ENCODE results near the gene RAP1A. TPM values are rescaled to one million over a fixed set of nuclear protein-coding genes. Genes with fewer than 3 reads are reported as not detected.
A peak's percentile ranks its signal among the peaks of the same experiment; 100 is the strongest.

RAP1A gene
- total RNA-seq, 2 donors from 2014 or later: 28.5 to 35.0 TPM

GRCh38 chr1:111639602-111640198 is 20.1 kb downstream of the RAP1A start:
- H3K9me3 ChIP-seq (ENCODE audit: control insufficient read depth, low read length): peaks cover 18% of the 10 kb centered on the region
- H3K27me3 ChIP-seq (ENCODE audit: control insufficient read depth, insufficient read depth, low read length, poor library complexity, severe bottlenecking): no peaks in the 10 kb centered on the region
- H3K4me3 ChIP-seq (ENCODE audit: low read length): peak overlapping the region; percentile 61
- Mint-ChIP-seq H3K4me3 (peak overlapping the region; percentile 36), H3K4me1 (peaks cover 40% of the 10 kb centered on the region), H3K9me3 (peaks cover 24% of the 10 kb centered on the region), H3K27ac (peak overlapping the region; percentile 91), H3K27me3 (ENCODE audit: insufficient read depth) (no peaks in the 10 kb centered on the region), H3K36me3 (ENCODE audit: low read depth) (peaks cover 23% of the 10 kb centered on the region)
- TF ChIP-seq, protein P1, sequence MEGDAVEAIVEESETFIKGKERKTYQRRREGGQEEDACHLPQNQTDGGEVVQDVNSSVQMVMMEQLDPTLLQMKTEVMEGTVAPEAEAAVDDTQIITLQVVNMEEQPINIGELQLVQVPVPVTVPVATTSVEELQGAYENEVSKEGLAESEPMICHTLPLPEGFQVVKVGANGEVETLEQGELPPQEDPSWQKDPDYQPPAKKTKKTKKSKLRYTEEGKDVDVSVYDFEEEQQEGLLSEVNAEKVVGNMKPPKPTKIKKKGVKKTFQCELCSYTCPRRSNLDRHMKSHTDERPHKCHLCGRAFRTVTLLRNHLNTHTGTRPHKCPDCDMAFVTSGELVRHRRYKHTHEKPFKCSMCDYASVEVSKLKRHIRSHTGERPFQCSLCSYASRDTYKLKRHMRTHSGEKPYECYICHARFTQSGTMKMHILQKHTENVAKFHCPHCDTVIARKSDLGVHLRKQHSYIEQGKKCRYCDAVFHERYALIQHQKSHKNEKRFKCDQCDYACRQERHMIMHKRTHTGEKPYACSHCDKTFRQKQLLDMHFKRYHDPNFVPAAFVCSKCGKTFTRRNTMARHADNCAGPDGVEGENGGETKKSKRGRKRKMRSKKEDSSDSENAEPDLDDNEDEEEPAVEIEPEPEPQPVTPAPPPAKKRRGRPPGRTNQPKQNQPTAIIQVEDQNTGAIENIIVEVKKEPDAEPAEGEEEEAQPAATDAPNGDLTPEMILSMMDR (conservative IDR thresholded peaks at IDR 0.05): peak; percentile 27
- H3K36me3 ChIP-seq (ENCODE audit: control insufficient read depth, insufficient read depth, low read length): no peaks in the 10 kb centered on the region
- no peak overlapping the region for H3K9ac ChIP-seq (ENCODE audit: extremely low read depth, low read length, poor library complexity, severe bottlenecking)
- DNase-seq: no peak
- no peak overlapping the region for H3K27ac ChIP-seq (ENCODE audit: low read depth, low read length)
- whole genome bisulfite sequencing, 2 experiments (ENCODE audit: insufficient coverage in 1 of 2, insufficient read length in 1 of 2): 22% methylated on average over 3 of the region's 3 CpGs; no CpG with 5 or more reads in 1 of the 2 experiments
- H3K4me1 ChIP-seq (ENCODE audit: control insufficient read depth, insufficient read depth, low read length): peaks cover 18% of the 10 kb centered on the region

DNA sequence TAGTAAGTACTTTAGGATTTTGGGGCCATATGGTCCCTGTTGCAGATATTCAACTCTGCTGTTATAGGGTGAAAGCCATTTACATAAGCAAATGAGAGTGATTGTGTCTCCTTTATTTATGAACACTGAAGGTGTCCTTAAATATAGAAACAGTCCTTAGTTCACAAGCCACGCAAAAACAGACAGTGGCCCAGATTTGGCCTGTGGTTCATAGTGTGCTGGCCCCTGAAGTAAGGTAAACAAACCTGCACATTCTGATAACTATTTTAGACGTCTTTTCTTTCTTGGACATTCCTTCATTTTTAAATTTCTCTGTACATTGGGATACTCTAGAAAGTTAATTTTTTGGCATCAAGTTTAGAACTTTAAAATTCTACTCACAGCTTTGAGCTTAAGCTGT is 23.5 kb downstream of the RAP1A start:
- H3K27me3 Mint-ChIP-seq (ENCODE audit: insufficient read depth): no peaks in the 10 kb centered on the region
- Histone ChIP-seq H3K27ac (ENCODE audit: low read depth, low read length) (no peak overlapping the region), H3K9me3 (ENCODE audit: control insufficient read depth, low read length) (peaks cover 38% of the 10 kb centered on the region), H3K4me1 (ENCODE audit: control insufficient read depth, insufficient read depth, low read length) (peaks cover 14% of the 10 kb centered on the region), H3K36me3 (ENCODE audit: control insufficient read depth, insufficient read depth, low read length) (no peaks in the 10 kb centered on the region), H3K9ac (ENCODE audit: extremely low read depth, low read length, poor library complexity, severe bottlenecking) (no peak overlapping the region), H3K4me3 (ENCODE audit: low read length) (peak overlapping the region; percentile 5), H3K27me3 (ENCODE audit: control insufficient read depth, insufficient read depth, low read length, poor library complexity, severe bottlenecking) (no peaks in the 10 kb centered on the region)
- H3K4me3 Mint-ChIP-seq: no peak overlapping the region
- H3K9me3 Mint-ChIP-seq: peaks cover 49% of the 10 kb centered on the region
- peaks cover 18% of the 10 kb centered on the region for H3K4me1 Mint-ChIP-seq
- H3K27ac Mint-ChIP-seq: no peak overlapping the region
- H3K36me3 Mint-ChIP-seq (ENCODE audit: low read depth): peaks cover 41% of the 10 kb centered on the region
- TF ChIP-seq, protein P1 (conservative IDR thresholded peaks at IDR 0.05): no peak
- 93 to 100% methylated on average over 2 of the region's 2 CpGs for WGBS, 2 experiments (ENCODE audit: insufficient coverage in 1 of 2, insufficient read length in 1 of 2)
- no peak for DNase-seq

GRCh38 chr1:111643696-111644095 is 24.1 kb downstream of the RAP1A start:
- Histone ChIP-seq H3K9ac (ENCODE audit: extremely low read depth, low read length, poor library complexity, severe bottlenecking) (no peak overlapping the region), H3K9me3 (ENCODE audit: control insufficient read depth, low read length) (peaks cover 38% of the 10 kb centered on the region), H3K27ac (ENCODE audit: low read depth, low read length) (no peak overlapping the region), H3K27me3 (ENCODE audit: control insufficient read depth, insufficient read depth, low read length, poor library complexity, severe bottlenecking) (no peaks in the 10 kb centered on the region), H3K4me3 (ENCODE audit: low read length) (peak overlapping the region; percentile 5), H3K36me3 (ENCODE audit: control insufficient read depth, insufficient read depth, low read length) (no peaks in the 10 kb centered on the region), H3K4me1 (ENCODE audit: control insufficient read depth, insufficient read depth, low read length) (peaks cover 9% of the 10 kb centered on the region)
- no peak overlapping the region for H3K27ac Mint-ChIP-seq
- DNase-seq: no peak
- H3K27me3 Mint-ChIP-seq (ENCODE audit: insufficient read depth): no peaks in the 10 kb centered on the region
- TF ChIP-seq, protein P1 (conservative IDR thresholded peaks at IDR 0.05): no peak
- WGBS, 2 experiments (ENCODE audit: insufficient coverage in 1 of 2, insufficient read length in 1 of 2): 95 to 99% methylated on average over 2 to 3 of the region's 3 CpGs
- H3K4me3 Mint-ChIP-seq: no peak overlapping the region
- peaks cover 51% of the 10 kb centered on the region for H3K9me3 Mint-ChIP-seq
- peaks cover 47% of the 10 kb centered on the region for H3K36me3 Mint-ChIP-seq (ENCODE audit: low read depth)
- peaks cover 12% of the 10 kb centered on the region for H3K4me1 Mint-ChIP-seq
